ENCODE measurements around the gene CAMTA1.

CAMTA1 gene

GRCh38 chr1:7808253-7808844, 1023.1 kb downstream of the CAMTA1 start:
- DNase-seq (ENCODE audit: low read depth) = no peak
- TF ChIP-seq, protein P1, sequence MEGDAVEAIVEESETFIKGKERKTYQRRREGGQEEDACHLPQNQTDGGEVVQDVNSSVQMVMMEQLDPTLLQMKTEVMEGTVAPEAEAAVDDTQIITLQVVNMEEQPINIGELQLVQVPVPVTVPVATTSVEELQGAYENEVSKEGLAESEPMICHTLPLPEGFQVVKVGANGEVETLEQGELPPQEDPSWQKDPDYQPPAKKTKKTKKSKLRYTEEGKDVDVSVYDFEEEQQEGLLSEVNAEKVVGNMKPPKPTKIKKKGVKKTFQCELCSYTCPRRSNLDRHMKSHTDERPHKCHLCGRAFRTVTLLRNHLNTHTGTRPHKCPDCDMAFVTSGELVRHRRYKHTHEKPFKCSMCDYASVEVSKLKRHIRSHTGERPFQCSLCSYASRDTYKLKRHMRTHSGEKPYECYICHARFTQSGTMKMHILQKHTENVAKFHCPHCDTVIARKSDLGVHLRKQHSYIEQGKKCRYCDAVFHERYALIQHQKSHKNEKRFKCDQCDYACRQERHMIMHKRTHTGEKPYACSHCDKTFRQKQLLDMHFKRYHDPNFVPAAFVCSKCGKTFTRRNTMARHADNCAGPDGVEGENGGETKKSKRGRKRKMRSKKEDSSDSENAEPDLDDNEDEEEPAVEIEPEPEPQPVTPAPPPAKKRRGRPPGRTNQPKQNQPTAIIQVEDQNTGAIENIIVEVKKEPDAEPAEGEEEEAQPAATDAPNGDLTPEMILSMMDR (IDR thresholded peaks at IDR 0.05; ENCODE audit: low read depth, low read length, missing control alignments) = peak; percentile 38
- no peak overlapping the region for H3K4me3 ChIP-seq (ENCODE audit: low read depth, low read length)

DNA sequence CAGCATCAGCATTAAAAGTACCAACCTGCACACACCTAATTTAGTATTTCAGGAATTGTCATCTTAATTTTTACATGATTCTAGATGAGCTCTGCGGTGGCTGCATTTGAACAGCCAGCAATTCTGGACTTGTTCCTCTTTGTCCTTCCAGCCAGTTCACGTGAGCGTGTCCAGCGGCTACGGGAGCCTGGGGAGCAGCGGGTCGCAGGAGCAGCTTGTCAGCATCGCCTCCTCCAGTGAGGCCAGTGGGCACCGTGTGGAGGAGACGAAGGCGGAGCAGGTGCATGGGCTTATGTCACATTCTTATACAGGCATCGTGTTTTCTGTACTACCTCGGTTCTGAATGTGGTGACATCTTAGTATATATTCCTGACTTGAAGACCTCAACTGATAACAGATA, 1024.5 kb downstream of the CAMTA1 start:
- no peak for DNase-seq (ENCODE audit: low read depth)
- TF ChIP-seq, protein P1 (IDR thresholded peaks at IDR 0.05; ENCODE audit: low read depth, low read length, missing control alignments) = no peak
- H3K4me3 ChIP-seq (ENCODE audit: low read depth, low read length) = no peak overlapping the region

GRCh38 chr1:7810395-7810794, 1025.1 kb downstream of the CAMTA1 start:
- TF ChIP-seq, protein P1 (IDR thresholded peaks at IDR 0.05; ENCODE audit: low read depth, low read length, missing control alignments) = no peak

DNA sequence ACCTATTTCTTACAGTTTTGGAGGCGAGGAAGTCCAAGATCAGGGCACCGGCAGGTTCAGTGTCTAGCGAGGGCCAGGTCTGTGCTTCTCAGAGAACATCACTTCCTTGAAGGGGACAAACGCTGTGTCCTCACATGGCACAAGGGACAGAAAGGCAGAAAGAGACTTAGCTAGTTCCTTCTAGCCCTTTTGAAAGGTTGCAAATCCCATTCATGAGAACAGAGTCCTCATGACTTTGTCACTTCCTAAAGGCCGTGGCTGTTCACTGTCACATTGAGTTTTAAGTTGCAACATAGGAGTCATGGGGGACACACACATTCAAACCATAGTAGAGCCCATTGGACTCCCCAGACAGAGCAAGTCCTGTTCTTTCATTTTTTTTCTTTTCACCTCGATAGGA, 1026.2 kb downstream of the CAMTA1 start:
- no peak for DNase-seq (ENCODE audit: low read depth)
- no peak overlapping the region for H3K4me3 ChIP-seq (ENCODE audit: low read depth, low read length)
- TF ChIP-seq, protein P1 (IDR thresholded peaks at IDR 0.05; ENCODE audit: low read depth, low read length, missing control alignments) = no peak

More at GRCh38 chr1:7810395-7810794, 1025.1 kb downstream of the CAMTA1 start:
- H3K4me3 ChIP-seq (ENCODE audit: low read depth, low read length) = no peak overlapping the region
- DNase-seq (ENCODE audit: low read depth) = no peak

DNA sequence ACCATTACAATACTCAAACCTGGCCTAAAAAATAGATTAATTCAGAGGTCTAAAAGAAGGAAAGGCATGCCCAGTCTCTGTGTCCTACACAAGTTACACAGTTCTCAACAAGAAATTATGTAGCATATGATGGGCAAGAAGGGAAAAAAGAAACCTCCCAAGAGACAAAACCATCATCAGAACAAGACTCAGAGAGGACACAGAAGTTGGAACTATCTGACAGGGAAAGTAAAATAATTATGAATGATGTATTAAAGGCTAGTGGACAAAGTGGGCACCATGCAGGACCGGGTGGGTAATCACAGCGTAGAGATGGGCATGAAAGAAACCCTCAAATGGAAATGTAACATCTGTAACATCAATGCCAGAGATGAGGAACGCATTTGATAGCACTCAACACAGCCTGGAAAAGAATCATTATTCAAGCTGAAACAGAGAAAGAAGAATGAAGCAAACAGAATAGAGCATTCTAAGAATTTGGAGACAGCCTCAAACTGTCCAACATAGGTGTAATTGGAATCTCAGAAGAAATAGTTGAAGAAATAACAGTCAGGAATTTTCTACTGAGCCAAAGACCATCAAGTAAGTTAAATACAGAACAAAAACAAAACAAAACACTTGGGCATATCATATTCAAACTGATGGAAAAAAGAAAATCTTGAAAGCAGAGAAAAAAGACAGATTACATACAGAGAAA, 1028.6 kb downstream of the CAMTA1 start:
- no peak overlapping the region for H3K4me3 ChIP-seq (ENCODE audit: low read depth, low read length)
- TF ChIP-seq, protein P1 (IDR thresholded peaks at IDR 0.05; ENCODE audit: low read depth, low read length, missing control alignments) = no peak
- DNase-seq (ENCODE audit: low read depth) = no peak

All from GM12864 (cell line).